Measurements from ENCODE around the gene CDK18. TPM values are rescaled to one million over a fixed set of nuclear protein-coding genes. Genes with fewer than 3 reads are reported as not detected.

The CDK18 gene
- total and polyA plus RNA-seq, 9 of the 15 experiments (the other 6 are each of a cell fraction or from before 2014, with no cell fraction given): 0.05 to 0.69 (median 0.17) TPM; not detected in 2

- no peak overlapping the region for H3K27ac ChIP-seq (ENCODE audit: extremely low read depth, low read depth, low read length)
- ChIA-PET CTCF (ENCODE audit: low intra/inter-chr PET ratio) (interaction anchor here (0.6 to 6.2 kb wide), 9 partner anchors 9 to 448 kb away, joined by 3 to 62 read pairs (median 4); partner anchors contain the start of gene ELK4), POLR2A (interaction anchor here (0.6 to 0.9 kb wide), 4 partner anchors 85 to 567 kb away, joined by 3 to 6 read pairs (median 4); no protein-coding TSS in a partner anchor)
- peak overlapping the region in 1 of 2 experiments; percentile 84; a peak in 2 of 4 replicates for H3K9ac ChIP-seq (ENCODE audit: insufficient read depth in 1 of 2, low read depth in 2 of 2, low read length in 2 of 2)
- FAIRE-seq: peak; percentile 68
- peak; percentile 87 to 96 (median 94) for DNase-seq (ENCODE audit: extremely low read depth in 1 of 4, low spot score in 3 of 4)
- H3K27me3 ChIP-seq (ENCODE audit: control insufficient read depth in 2 of 2, insufficient read depth in 2 of 2, low read length in 2 of 2): peaks cover 37 to 86% of the 10 kb centered on the region in 2 experiments; a peak in 4 of 5 replicates
- H2AFZ ChIP-seq (ENCODE audit: low read depth, low read length): peak overlapping the region; percentile 86
- WGBS (ENCODE audit: insufficient coverage, low coverage, missing lambda C conversion rate): 16% methylated on average over 45 of the region's 53 CpGs
- peaks cover 0 to 37% of the 10 kb centered on the region in 2 experiments; a peak in 3 of 5 replicates for H3K4me1 ChIP-seq (replicated peaks in 1 of 2; ENCODE audit: control insufficient read depth in 2 of 2, insufficient read depth in 2 of 2, low read length in 2 of 2)
- BruUV-seq (replicated peaks): no TSS peak
- no peaks in the 10 kb centered on the region for H3K9me1 ChIP-seq (ENCODE audit: control insufficient read depth, insufficient read depth, low read length)
- intact Hi-C loops (cut with micrococcal nuclease) (loop anchor here (1.0 to 2.0 kb wide), 3 partner anchors 60 to 182 kb away; no protein-coding TSS in a partner anchor), in situ Hi-C loops (cut with MboI) (loop anchor here (5.0 to 10.0 kb wide), 2 partner anchors 128 to 544 kb away; no protein-coding TSS in a partner anchor)
- peaks cover 15% of the 10 kb centered on the region for H4K20me1 ChIP-seq (replicated peaks; ENCODE audit: control insufficient read depth, insufficient read depth, low read length)
- peak overlapping the region; percentile 61 for H3K4me2 ChIP-seq (ENCODE audit: insufficient read depth, low read length)
- no peaks in the 10 kb centered on the region for H3K9me3 ChIP-seq (replicated peaks; ENCODE audit: control insufficient read depth, insufficient read depth, low read depth, low read length)
- H3K36me3 ChIP-seq (ENCODE audit: control insufficient read depth, insufficient read depth, low read length): no peaks in the 10 kb centered on the region
- no peaks in the 10 kb centered on the region for H3K79me2 ChIP-seq (ENCODE audit: control insufficient read depth, insufficient read depth, low read length)
- ATAC-seq: peak; percentile 95
- peak overlapping the region; percentile 32 for H3K4me3 ChIP-seq
- TF ChIP-seq RBM22 (IDR thresholded peaks at IDR 0.05; ENCODE audit: low read depth, low read length, poor library complexity, severe bottlenecking): no peak
- TF ChIP-seq, protein P1, sequence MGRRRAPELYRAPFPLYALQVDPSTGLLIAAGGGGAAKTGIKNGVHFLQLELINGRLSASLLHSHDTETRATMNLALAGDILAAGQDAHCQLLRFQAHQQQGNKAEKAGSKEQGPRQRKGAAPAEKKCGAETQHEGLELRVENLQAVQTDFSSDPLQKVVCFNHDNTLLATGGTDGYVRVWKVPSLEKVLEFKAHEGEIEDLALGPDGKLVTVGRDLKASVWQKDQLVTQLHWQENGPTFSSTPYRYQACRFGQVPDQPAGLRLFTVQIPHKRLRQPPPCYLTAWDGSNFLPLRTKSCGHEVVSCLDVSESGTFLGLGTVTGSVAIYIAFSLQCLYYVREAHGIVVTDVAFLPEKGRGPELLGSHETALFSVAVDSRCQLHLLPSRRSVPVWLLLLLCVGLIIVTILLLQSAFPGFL (CRISPR knock-in tag; IDR thresholded peaks at IDR 0.05): no peak
- peak; percentile 77; the same call in 1 of the 2 replicates for TF ChIP-seq XRCC5 (IDR thresholded peaks at IDR 0.05; ENCODE audit: low read depth, low read length)
- TF ChIP-seq CHD4 (IDR thresholded peaks at IDR 0.05; ENCODE audit: insufficient read depth, insufficient replicate concordance, low read depth, low read length, poor library complexity, severe bottlenecking): no peak
- TF ChIP-seq KLF1 (tag; IDR thresholded peaks at IDR 0.05): 0 out of 2 replicates have a peak, but pooled peaks have one; percentile 36
- TF ChIP-seq HNRNPLL (IDR thresholded peaks at IDR 0.05; ENCODE audit: low read depth, low read length, poor library complexity, severe bottlenecking): peak; percentile 30
- TF ChIP-seq NR2C1 (IDR thresholded peaks at IDR 0.05): no peak
- no peak for TF ChIP-seq NR2C1 (tag; IDR thresholded peaks at IDR 0.05)
- TF ChIP-seq TSC22D4 (tag; IDR thresholded peaks at IDR 0.05): no peak
- peak; percentile 41 for TF ChIP-seq CXXC5 (CRISPR knock-in tag; IDR thresholded peaks at IDR 0.05)
- peak; percentile 75; the same call in 1 of the 2 replicates for TF ChIP-seq STAG1 (CRISPR knock-in tag; IDR thresholded peaks at IDR 0.05; ENCODE audit: borderline replicate concordance)
- TF ChIP-seq, protein P2, sequence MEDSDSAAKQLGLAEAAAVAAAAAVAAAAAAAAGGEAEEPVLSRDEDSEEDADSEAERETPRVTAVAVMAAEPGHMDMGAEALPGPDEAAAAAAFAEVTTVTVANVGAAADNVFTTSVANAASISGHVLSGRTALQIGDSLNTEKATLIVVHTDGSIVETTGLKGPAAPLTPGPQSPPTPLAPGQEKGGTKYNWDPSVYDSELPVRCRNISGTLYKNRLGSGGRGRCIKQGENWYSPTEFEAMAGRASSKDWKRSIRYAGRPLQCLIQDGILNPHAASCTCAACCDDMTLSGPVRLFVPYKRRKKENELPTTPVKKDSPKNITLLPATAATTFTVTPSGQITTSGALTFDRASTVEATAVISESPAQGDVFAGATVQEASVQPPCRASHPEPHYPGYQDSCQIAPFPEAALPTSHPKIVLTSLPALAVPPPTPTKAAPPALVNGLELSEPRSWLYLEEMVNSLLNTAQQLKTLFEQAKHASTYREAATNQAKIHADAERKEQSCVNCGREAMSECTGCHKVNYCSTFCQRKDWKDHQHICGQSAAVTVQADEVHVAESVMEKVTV (CRISPR knock-in tag; IDR thresholded peaks at IDR 0.05): peak; percentile 48; the same call in 1 of the 2 replicates
- peak; percentile 72; the same call in 1 of the 2 replicates for TF ChIP-seq ZNF263 (CRISPR knock-in tag; IDR thresholded peaks at IDR 0.05; ENCODE audit: borderline replicate concordance)
- peak; percentile 61; the same call in 1 of the 2 replicates for TF ChIP-seq MAX (CRISPR knock-in tag; IDR thresholded peaks at IDR 0.05)
- TF ChIP-seq MAZ (CRISPR knock-in tag; conservative IDR thresholded peaks at IDR 0.05 in 1 of 2, IDR thresholded peaks at IDR 0.05 in 1 of 2): peak in 1 of 2 experiments; percentile 71; a peak in 2 of 4 replicates
- TF ChIP-seq HCFC1 (IDR thresholded peaks at IDR 0.05; ENCODE audit: low read depth, low read length): no peak
Observed at GRCh38 chr1:205528887-205529825, 24.7 kb downstream of the CDK18 start.
